BLaER1 (cell line): ENCODE data around the gene TLE2.

Experiments used
- H3K27ac ChIP-seq: shearing (Covaris generic); formaldehyde crosslinking; 2 replicates; pipeline ENCODE4 v1.8.1; 2022
- H3K27me3 ChIP-seq: shearing (Covaris generic); formaldehyde crosslinking; 2 replicates; pipeline ENCODE4 v1.8.1; 2022
- H3K36me3 ChIP-seq: shearing (Covaris generic); formaldehyde crosslinking; 2 replicates; pipeline ENCODE4 v1.8.1; 2022
- H3K4me1 ChIP-seq: shearing (Covaris generic); formaldehyde crosslinking; 2 replicates; pipeline ENCODE4 v1.8.1; 2022
- H3K4me2 ChIP-seq: shearing (Covaris generic); formaldehyde crosslinking; 2 replicates; pipeline ENCODE4 v1.8.1; 2022
- H3K4me3 ChIP-seq: shearing (Covaris generic); formaldehyde crosslinking; 2 replicates; pipeline ENCODE4 v1.8.1; 2022
- H3K9ac ChIP-seq: shearing (Covaris generic); formaldehyde crosslinking; 2 replicates; pipeline ENCODE4 v1.8.1; 2022
- H3K9me3 ChIP-seq: shearing (Covaris generic); formaldehyde crosslinking; 2 replicates; pipeline ENCODE4 v1.8.1; 2022
- H4K20me1 ChIP-seq: shearing (Covaris generic); formaldehyde crosslinking; 2 replicates; pipeline ENCODE4 v1.8.1; 2022
- Cebpa-rat ChIP-seq: shearing (Covaris generic); IDR thresholded peaks from 2 replicates; pipeline ENCODE4 v1.8.1; 2022

The TLE2 gene

DNA sequence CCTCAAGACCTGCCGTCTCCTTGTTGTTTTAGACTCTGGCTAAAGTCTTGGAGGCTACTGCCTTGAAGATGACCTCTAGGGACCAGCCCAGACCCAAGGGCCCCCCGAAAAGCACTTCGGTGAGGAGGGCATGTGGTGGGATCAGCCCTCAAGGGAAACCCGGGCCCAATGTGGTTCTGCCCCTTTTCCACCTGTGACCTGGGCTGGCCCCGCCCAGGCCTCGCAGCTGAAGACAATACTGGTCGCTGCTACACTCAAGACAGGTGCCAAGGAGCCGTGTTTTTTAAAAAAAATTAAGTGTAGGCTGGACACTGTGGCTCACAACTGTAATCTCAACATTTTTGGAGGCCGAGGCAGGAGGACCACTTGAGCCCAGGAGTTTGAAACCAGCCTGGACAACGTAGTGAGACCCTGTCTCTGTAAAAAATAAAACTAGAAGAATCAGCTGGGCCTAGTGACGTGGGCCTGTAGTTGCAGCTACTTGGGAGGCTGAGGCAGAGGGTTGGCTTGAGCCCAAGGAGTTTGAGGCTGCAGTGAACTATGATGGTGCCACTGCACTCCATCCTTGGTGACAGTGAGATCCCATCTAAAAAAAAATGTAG is 50.8 kb downstream of the TLE2 start:
- Histone ChIP-seq H3K36me3 (no peaks in the 10 kb centered on the region), H3K9ac (peak overlapping the region; percentile 57; the same call in 1 of the 2 replicates), H3K9me3 (no peaks in the 10 kb centered on the region), H3K4me1 (peaks cover 91% of the 10 kb centered on the region), H3K4me2 (peak overlapping the region; percentile 82), H3K27me3 (no peaks in the 10 kb centered on the region), H3K4me3 (peak overlapping the region; percentile 65), H4K20me1 (no peaks in the 10 kb centered on the region), H3K27ac (peak overlapping the region; percentile 54)
- no peak for TF ChIP-seq Cebpa-rat

DNA sequence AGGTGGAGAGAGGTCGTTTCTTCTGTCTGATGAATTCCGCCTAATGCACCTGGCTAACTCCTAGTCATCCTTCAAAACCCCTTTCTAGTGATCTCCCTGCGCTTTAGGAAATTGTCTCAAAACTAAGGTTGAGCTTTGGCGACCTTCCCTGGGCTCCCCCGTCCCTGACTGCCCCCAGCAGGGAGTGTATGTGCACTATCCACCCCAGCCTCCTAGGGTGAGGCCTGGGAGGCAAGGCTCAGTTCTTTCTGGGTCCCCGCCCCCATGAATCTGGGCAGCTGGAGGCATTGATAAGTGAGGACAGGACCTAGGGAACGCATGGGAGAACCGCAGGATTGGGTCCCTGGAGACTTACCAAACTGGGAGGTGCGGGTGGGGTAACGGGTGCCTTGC is 51.3 kb downstream of the TLE2 start:
- Histone ChIP-seq H3K9ac (peak overlapping the region; percentile 57; the same call in 1 of the 2 replicates), H3K4me3 (peak overlapping the region; percentile 65), H3K9me3 (no peaks in the 10 kb centered on the region), H4K20me1 (no peaks in the 10 kb centered on the region), H3K4me2 (peak overlapping the region; percentile 82), H3K36me3 (no peaks in the 10 kb centered on the region), H3K27me3 (no peaks in the 10 kb centered on the region), H3K4me1 (peaks cover 91% of the 10 kb centered on the region), H3K27ac (peak overlapping the region; percentile 54)
- no peak for TF ChIP-seq Cebpa-rat

GRCh38 chr19:2977001-2977745 is 51.9 kb downstream of the TLE2 start, which contains the start of gene TLE6:
TSS of gene TLE6 (plus strand) at chr19:2977564. CDS start at chr19:2978234, 670 bp downstream.
- H3K4me1 ChIP-seq: peaks cover 91% of the 10 kb centered on the region
- peak within 1 kb of the TSS; percentile 94 for H3K4me2 ChIP-seq
- no peaks in the 10 kb centered on the region for H3K9me3 ChIP-seq
- H3K4me3 ChIP-seq: peak within 1 kb of the TSS; percentile 65
- H3K36me3 ChIP-seq: no peaks in the 10 kb centered on the region
- peak within 1 kb of the TSS; percentile 57 for H3K9ac ChIP-seq
- H3K27ac ChIP-seq: peak within 1 kb of the TSS; percentile 54
- H3K27me3 ChIP-seq: no peaks in the 10 kb centered on the region
- no peaks in the 10 kb centered on the region for H4K20me1 ChIP-seq
- no peak for TF ChIP-seq Cebpa-rat

DNA sequence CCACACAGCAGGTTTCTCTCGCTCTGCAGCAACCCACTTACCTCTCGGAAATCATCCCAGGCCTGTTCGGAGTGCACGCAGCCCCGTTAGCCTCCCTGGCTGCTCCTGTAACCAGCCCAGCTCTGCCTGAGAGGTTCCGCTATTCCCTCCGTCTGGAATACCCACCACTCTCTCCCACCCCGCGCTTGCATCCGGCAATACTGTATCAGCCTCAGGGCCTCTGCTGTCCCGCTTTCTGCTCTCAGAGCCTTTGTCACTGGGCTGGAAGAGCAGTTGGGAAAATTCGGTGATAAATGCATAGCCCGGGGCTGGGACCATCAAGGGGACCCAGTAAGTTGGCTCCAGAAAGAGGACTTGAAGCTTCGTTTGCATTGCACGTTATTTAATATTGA is 52.5 kb downstream of the TLE2 start:
- H3K9ac ChIP-seq: peak overlapping the region; percentile 39; the same call in 1 of the 2 replicates
- H3K4me3 ChIP-seq: peak overlapping the region; percentile 65
- no peaks in the 10 kb centered on the region for H3K36me3 ChIP-seq
- peak overlapping the region; percentile 47 for H3K27ac ChIP-seq
- peaks cover 91% of the 10 kb centered on the region for H3K4me1 ChIP-seq
- no peaks in the 10 kb centered on the region for H3K27me3 ChIP-seq
- TF ChIP-seq Cebpa-rat: no peak
- no peaks in the 10 kb centered on the region for H4K20me1 ChIP-seq
- H3K9me3 ChIP-seq: no peaks in the 10 kb centered on the region
- H3K4me2 ChIP-seq: peak overlapping the region; percentile 94

GRCh38 chr19:2974342-2975041 is 54.6 kb downstream of the TLE2 start:
- peaks cover 94% of the 10 kb centered on the region for H3K4me1 ChIP-seq
- no peaks in the 10 kb centered on the region for H3K36me3 ChIP-seq
- H3K27me3 ChIP-seq: no peaks in the 10 kb centered on the region
- H4K20me1 ChIP-seq: no peaks in the 10 kb centered on the region
- peak overlapping the region; percentile 49 for H3K27ac ChIP-seq
- no peaks in the 10 kb centered on the region for H3K9me3 ChIP-seq
- peak overlapping the region; percentile 39; the same call in 1 of the 2 replicates for H3K9ac ChIP-seq
- H3K4me2 ChIP-seq: peak overlapping the region; percentile 94
- no peak overlapping the region for H3K4me3 ChIP-seq
- TF ChIP-seq Cebpa-rat: no peak

DNA sequence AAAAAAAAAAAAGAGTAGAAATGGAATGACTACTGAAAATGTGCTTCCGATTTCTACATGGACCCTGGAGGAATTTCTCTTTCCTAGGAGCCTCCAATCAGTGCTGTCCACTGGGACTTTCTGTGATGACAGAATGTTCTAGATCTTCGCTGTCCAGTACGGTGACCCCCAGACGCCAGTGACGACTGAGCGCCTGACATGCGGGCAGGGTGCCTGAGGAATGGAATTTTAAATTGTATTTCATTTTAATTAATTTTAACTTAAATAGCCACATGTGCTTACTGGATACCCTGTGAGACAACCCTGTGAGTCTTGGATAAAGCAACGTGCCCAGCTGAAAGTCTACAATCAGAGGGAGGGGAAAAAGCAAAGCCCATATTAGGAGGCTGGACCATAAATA is 55.9 kb downstream of the TLE2 start:
- Histone ChIP-seq H4K20me1 (no peaks in the 10 kb centered on the region), H3K9me3 (no peaks in the 10 kb centered on the region), H3K9ac (no peak overlapping the region), H3K27ac (no peak overlapping the region), H3K4me1 (peaks cover 95% of the 10 kb centered on the region), H3K36me3 (no peaks in the 10 kb centered on the region), H3K4me2 (0 out of 2 replicates have a peak overlapping the region, but pooled peaks have one; percentile 94), H3K27me3 (no peaks in the 10 kb centered on the region), H3K4me3 (no peak overlapping the region)
- TF ChIP-seq Cebpa-rat: no peak

DNA sequence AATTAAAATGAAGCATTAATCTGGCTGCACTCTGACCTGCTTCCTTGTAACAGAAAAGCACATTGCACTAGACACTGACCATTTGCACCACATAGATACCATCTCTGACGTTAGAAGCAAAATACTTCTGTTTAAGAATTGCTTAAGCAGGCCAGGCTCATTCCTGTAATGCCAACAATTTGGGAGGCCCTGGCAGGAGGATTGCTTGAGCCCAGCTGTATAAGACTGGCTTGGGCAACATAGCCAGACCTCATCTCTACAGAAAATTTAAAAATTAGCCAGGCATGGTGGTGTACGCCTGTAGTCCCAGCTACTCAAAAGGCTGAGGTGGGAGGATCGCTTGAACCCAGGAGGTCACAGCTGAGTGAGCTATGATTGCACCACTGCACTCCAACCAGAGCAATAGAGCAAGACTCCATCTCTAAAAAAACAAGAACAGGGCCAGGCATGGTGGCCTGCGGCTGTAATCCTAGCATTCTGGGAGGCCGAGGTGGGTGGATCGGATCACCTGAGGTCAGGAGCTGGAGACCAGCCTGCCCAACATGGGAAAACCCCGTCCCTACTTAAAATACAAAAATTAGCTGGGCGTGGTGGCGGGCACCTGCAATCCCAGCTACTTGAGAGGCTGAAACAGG is 58.8 kb downstream of the TLE2 start:
- H3K27ac ChIP-seq: no peak overlapping the region
- H3K27me3 ChIP-seq: no peaks in the 10 kb centered on the region
- H3K9me3 ChIP-seq: peaks cover under 1% of the 10 kb centered on the region; the same call in 1 of the 2 replicates
- H3K4me2 ChIP-seq: peak overlapping the region; percentile 67
- H4K20me1 ChIP-seq: no peaks in the 10 kb centered on the region
- H3K4me1 ChIP-seq: peaks cover 92% of the 10 kb centered on the region
- no peaks in the 10 kb centered on the region for H3K36me3 ChIP-seq
- no peak for TF ChIP-seq Cebpa-rat
- H3K9ac ChIP-seq: no peak overlapping the region
- no peak overlapping the region for H3K4me3 ChIP-seq

DNA sequence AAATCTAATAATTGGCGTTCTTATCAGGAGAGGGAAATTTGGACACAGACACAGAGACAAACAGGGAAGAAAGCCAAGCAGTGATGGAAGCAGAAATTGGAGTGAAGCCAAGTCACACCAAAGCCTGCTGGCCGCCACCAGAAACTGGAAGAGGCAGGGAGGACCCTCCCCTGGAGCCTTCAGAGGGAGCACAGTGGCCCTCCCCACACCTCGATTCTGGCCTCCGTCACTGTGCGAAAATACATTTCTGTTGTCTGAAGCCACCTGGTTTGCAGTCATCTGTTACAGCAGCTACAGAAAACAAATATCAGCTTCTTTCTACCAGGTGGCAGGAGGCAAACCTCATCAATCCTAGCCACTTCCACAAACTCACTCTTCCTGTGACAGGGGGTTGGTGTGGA is 60.0 kb downstream of the TLE2 start:
- H3K9ac ChIP-seq: no peak overlapping the region; the same call in 1 of the 2 replicates

DNA sequence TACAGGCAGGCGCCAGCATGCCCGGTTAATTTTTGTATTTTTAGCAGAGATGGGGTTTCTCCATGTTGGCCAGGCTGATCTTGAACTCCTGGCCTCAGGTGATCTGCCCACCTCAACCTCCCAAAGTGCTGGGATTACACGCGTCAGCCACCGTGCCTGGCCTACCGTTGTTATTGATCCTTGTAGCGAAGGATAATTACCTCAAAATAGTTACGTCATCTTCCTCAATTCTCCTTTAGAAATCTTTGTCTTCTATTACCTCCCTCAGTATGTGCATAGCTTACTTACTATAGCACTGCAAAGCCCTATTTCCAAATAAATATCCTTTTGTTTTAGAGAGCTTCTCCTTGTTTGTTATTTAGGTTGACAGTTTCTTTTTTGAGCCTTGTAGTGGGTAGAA is 61.1 kb downstream of the TLE2 start:
- TF ChIP-seq Cebpa-rat: no peak
- Histone ChIP-seq H3K36me3 (no peaks in the 10 kb centered on the region), H3K9me3 (peaks cover 5% of the 10 kb centered on the region; the same call in 1 of the 2 replicates), H3K9ac (no peak overlapping the region), H3K4me3 (no peak overlapping the region), H3K27ac (no peak overlapping the region), H3K27me3 (no peaks in the 10 kb centered on the region), H3K4me2 (0 out of 2 replicates have a peak overlapping the region, but pooled peaks have one; percentile 54), H3K4me1 (peaks cover 78% of the 10 kb centered on the region), H4K20me1 (no peaks in the 10 kb centered on the region)

More for the DNA sequence above, 60.0 kb downstream of the TLE2 start:
- Histone ChIP-seq H3K9me3 (peaks cover 5% of the 10 kb centered on the region; the same call in 1 of the 2 replicates), H3K4me3 (no peak overlapping the region), H4K20me1 (no peaks in the 10 kb centered on the region), H3K27me3 (no peaks in the 10 kb centered on the region), H3K36me3 (no peaks in the 10 kb centered on the region), H3K27ac (no peak overlapping the region), H3K4me1 (peaks cover 81% of the 10 kb centered on the region), H3K4me2 (peak overlapping the region; percentile 54)
- TF ChIP-seq Cebpa-rat: no peak
